ENCODE measurements around the gene CCSER2.

The CCSER2 gene

DNA sequence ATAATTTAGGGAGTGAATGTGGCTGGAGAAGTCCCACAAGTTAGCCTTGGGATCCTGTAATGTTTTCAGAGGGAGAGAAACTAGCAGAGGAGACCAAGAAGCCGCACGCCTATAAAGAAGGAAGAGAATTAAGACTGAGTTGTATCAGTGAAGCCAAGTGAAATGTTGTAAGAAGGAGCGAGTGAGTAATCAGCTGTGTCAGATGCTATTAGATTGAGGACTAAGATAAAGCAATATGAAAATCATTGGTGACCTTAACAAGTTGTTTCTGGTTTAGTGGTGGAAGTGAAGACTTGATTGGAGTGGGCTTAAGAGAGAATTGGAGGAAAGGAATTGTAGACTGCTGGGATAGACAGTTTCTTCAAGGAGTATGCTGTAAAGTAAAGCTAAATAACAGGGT lies 8.8 kb downstream of the CCSER2 start:
- no peak overlapping the region for H3K4me3 ChIP-seq (ENCODE audit: low read depth, low read length)
- DNase-seq (ENCODE audit: low read depth, low spot score) = no peak
- in situ Hi-C loops (cut with HindIII; ENCODE audit: low sequenced_read_pairs) = no loop called here
- no peak for TF ChIP-seq CTCF (IDR thresholded peaks at IDR 0.05; ENCODE audit: low read depth, low read length)

- no peak for TF ChIP-seq CTCF (IDR thresholded peaks at IDR 0.05; ENCODE audit: low read depth, low read length)
- DNase-seq (ENCODE audit: low read depth, low spot score) = no peak
- in situ Hi-C loops (cut with HindIII; ENCODE audit: low sequenced_read_pairs) = no loop called here
- no peak overlapping the region for H3K4me3 ChIP-seq (ENCODE audit: low read depth, low read length)
Observed at GRCh38 chr10:84339025-84339424, 10.6 kb downstream of the CCSER2 start.

- no peak for DNase-seq (ENCODE audit: low read depth, low spot score)
- no peak overlapping the region for H3K4me3 ChIP-seq (ENCODE audit: low read depth, low read length)
- TF ChIP-seq CTCF (IDR thresholded peaks at IDR 0.05; ENCODE audit: low read depth, low read length) = no peak
- in situ Hi-C loops (cut with HindIII; ENCODE audit: low sequenced_read_pairs) = no loop called here
Observed at GRCh38 chr10:84340187-84340586, 11.8 kb downstream of the CCSER2 start.

DNA sequence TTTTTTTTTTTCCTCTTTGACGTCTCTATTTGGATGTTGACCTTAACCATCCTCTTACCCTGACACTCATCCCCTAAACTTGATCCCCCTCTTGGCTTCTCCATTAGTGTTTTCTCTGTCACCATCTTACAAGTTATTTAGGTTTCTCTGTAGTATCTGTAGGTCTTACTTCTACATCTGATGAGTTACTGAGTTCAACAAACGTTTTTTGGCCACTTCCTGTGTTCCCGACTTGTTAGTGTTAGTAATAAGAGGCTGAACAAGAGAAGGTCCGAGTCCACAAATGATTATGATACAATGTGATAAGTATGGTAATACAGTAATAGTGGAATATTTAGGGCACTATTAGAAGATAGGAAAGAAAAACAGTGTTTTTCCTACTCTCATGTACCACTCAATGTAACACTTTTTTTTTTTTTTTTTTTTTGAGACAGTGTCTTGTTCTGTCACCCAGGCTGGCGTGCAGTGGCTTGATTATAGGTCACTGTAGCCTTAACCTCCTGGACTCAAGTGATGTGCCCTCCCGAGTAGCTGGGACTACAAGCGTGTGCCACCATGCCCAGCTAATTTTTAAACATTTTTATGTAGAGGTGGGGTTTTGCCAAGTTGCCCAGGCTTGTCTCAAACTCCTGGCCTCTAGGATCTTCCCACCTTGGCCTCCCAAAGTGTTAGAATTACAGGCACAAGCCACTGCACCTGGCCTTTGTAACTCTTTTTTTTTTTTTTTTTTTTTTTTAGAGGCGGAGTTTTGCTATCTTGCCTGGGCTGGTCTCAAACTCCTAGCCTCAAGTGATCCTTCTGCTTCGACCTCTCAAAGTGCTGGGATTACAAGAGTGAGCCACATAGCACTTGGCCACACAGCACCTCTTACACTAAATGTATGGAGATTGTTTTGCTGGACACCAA lies 12.5 kb downstream of the CCSER2 start:
- DNase-seq (ENCODE audit: low read depth, low spot score) = no peak
- TF ChIP-seq CTCF (IDR thresholded peaks at IDR 0.05; ENCODE audit: low read depth, low read length) = no peak
- H3K4me3 ChIP-seq (ENCODE audit: low read depth, low read length) = no peak overlapping the region
- in situ Hi-C loops (cut with HindIII; ENCODE audit: low sequenced_read_pairs) = no loop called here

- in situ Hi-C loops (cut with HindIII; ENCODE audit: low sequenced_read_pairs) = no loop called here
- no peak for TF ChIP-seq CTCF (IDR thresholded peaks at IDR 0.05; ENCODE audit: low read depth, low read length)
- no peak overlapping the region for H3K4me3 ChIP-seq (ENCODE audit: low read depth, low read length)
- no peak for DNase-seq (ENCODE audit: low read depth, low spot score)
Observed at GRCh38 chr10:84341538-84341856, 13.1 kb downstream of the CCSER2 start.

- no peak overlapping the region for H3K4me3 ChIP-seq (ENCODE audit: low read depth, low read length)
- no peak for DNase-seq (ENCODE audit: low read depth, low spot score)
- TF ChIP-seq CTCF (IDR thresholded peaks at IDR 0.05; ENCODE audit: low read depth, low read length) = no peak
- in situ Hi-C loops (cut with HindIII; ENCODE audit: low sequenced_read_pairs) = no loop called here
Observed at GRCh38 chr10:84341983-84342382, 13.6 kb downstream of the CCSER2 start.

Measured in astrocyte of the spinal cord (primary cell).